Common myeloid progenitor, CD34-positive (primary cell): ENCODE results near the gene ADGRE1. TPM values are rescaled to one million over a fixed set of nuclear protein-coding genes. Genes with fewer than 3 reads are reported as not detected.

ENCODE experiments used
- CTCF ChIA-PET: fragments of 350-600 bp; sonication (Branson Sonifier 250); formaldehyde crosslinking; loops from one replicate; lab custom pipeline; 2021; ENCODE audit warnings: antibody characterized with exemption; lab: Charles Lee
- POLR2A ChIA-PET: fragments of 350-600 bp; sonication (Branson Sonifier 250); formaldehyde crosslinking; loops from one replicate; lab custom pipeline; 2021; ENCODE audit warnings: antibody characterized with exemption; lab: Charles Lee
- DNase-seq, 3 donors: peaks; one replicate each; pipeline versions ENCODE4 v3.0.0 to v3.0.0-alpha.2; 2013
- H3K27ac ChIP-seq, 2 experiments: 1 replicate in 1 of 2; 2 replicates in 1 of 2; pipeline ENCODE4 v1.7.0; 2013; ENCODE audit warnings: inconsistent platforms in 2 of 2, low read length in 2 of 2, mild to moderate bottlenecking in 2 of 2, low read depth in 1 of 2, moderate library complexity in 1 of 2; ENCODE audit not compliant: severe bottlenecking in 2 of 2, insufficient read depth in 1 of 2, poor library complexity in 1 of 2
- H3K27me3 ChIP-seq, 5 experiments: replicated peaks in 2 of 5; 1 replicate in 3 of 5; 2 replicates in 2 of 5; pipeline versions ENCODE4 v1.6.1 to v1.7.0; 2013; ENCODE audit warnings: low read length in 4 of 5, mild to moderate bottlenecking in 2 of 5, moderate library complexity in 2 of 5, inconsistent platforms in 1 of 5; ENCODE audit not compliant: insufficient read depth in 5 of 5, control insufficient read depth in 4 of 5
- H3K36me3 ChIP-seq, 4 experiments: 1 replicate in 2 of 4; 2 replicates in 2 of 4; pipeline versions ENCODE4 v1.6.1 to v1.7.0; 2013; ENCODE audit warnings: low read length in 3 of 4, control low read depth in 1 of 4, mild to moderate bottlenecking in 1 of 4; ENCODE audit not compliant: control insufficient read depth in 4 of 4, insufficient read depth in 4 of 4
- H3K4me1 ChIP-seq, 4 experiments: 1 replicate in 3 of 4; 2 replicates in 1 of 4; pipeline versions ENCODE4 v1.6.1 to v1.7.1; 2013; ENCODE audit warnings: low read length in 3 of 4, mild to moderate bottlenecking in 3 of 4, control low read depth in 1 of 4, inconsistent platforms in 1 of 4, moderate library complexity in 1 of 4; ENCODE audit not compliant: control insufficient read depth in 4 of 4, insufficient read depth in 4 of 4; ENCODE audit errors: control extremely low read depth in 1 of 4
- H3K4me3 ChIP-seq, 7 experiments: 1 replicate in 4 of 7; 2 replicates in 3 of 7; pipeline versions ENCODE4 v1.5.1 to v1.7.0; 2013; ENCODE audit warnings: mild to moderate bottlenecking in 7 of 7, low read length in 6 of 7, moderate library complexity in 6 of 7, inconsistent platforms in 2 of 7, low read depth in 2 of 7, control low read depth in 1 of 7; ENCODE audit not compliant: insufficient read depth in 4 of 7, control insufficient read depth in 1 of 7; ENCODE audit errors: extremely low read depth in 1 of 7
- H3K9me3 ChIP-seq, 5 experiments: 1 replicate in 4 of 5; 2 replicates in 1 of 5; pipeline versions ENCODE4 v1.6.1 to v1.7.1; 2013; ENCODE audit warnings: low read length in 4 of 5, mild to moderate bottlenecking in 2 of 5, inconsistent platforms in 1 of 5, low read depth in 1 of 5, moderate library complexity in 1 of 5; ENCODE audit not compliant: control insufficient read depth in 4 of 5, insufficient read depth in 2 of 5; ENCODE audit errors: control extremely low read depth in 1 of 5
- WGBS: methylation state at CpG from one replicate; pipeline ENCODE4 v1.1.5; 2013; ENCODE audit not compliant: insufficient coverage; 5-methylcytosine and 5-hydroxymethylcytosine counted together
- polyA plus RNA-seq: library from polyadenylated mRNA; unstranded; fragments of 120-200 nt; gene quantifications from one replicate; pipeline ENCODE4 v1.2.1, GENCODE V29; 2013

ADGRE1 gene, protein sequence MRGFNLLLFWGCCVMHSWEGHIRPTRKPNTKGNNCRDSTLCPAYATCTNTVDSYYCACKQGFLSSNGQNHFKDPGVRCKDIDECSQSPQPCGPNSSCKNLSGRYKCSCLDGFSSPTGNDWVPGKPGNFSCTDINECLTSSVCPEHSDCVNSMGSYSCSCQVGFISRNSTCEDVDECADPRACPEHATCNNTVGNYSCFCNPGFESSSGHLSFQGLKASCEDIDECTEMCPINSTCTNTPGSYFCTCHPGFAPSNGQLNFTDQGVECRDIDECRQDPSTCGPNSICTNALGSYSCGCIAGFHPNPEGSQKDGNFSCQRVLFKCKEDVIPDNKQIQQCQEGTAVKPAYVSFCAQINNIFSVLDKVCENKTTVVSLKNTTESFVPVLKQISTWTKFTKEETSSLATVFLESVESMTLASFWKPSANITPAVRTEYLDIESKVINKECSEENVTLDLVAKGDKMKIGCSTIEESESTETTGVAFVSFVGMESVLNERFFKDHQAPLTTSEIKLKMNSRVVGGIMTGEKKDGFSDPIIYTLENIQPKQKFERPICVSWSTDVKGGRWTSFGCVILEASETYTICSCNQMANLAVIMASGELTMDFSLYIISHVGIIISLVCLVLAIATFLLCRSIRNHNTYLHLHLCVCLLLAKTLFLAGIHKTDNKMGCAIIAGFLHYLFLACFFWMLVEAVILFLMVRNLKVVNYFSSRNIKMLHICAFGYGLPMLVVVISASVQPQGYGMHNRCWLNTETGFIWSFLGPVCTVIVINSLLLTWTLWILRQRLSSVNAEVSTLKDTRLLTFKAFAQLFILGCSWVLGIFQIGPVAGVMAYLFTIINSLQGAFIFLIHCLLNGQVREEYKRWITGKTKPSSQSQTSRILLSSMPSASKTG
- 30.2 TPM for polyA plus RNA-seq

DNA sequence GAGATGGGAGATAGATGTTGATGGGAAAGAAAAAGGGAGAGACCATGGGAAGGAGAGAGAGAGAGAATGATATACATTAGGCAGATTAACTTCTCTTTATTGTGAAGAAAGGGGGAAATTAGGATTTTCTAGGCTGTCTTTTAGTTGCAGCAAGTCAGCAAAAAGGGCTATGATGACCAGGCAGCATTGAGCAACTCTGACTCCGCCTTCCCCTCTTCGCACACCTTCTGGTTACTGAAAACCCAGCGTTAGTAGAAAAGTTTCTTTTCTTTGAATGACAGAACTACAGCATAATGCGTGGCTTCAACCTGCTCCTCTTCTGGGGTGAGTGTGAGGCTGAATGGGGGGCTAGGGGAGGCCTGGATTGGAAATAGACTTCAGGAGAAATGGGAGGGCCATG is at the start of gene ADGRE1:
Gene ADGRE1, plus strand, starts transcription at position 264 of the 400 bp plus-strand sequence. Its CDS starts 30 bp downstream, at position 294.
- 6% methylated on average over 3 of the region's 4 CpGs for WGBS
- Histone ChIP-seq H3K27me3 (no peaks in the 10 kb centered on the region), H3K9me3 (peaks cover 0 to 2% (median 0%) of the 10 kb centered on the region in 5 experiments), H3K36me3 (no peaks in the 10 kb centered on the region), H3K4me1 (peaks cover 15 to 47% (median 41%) of the 10 kb centered on the region in 4 experiments), H3K27ac (peak within 1 kb of the TSS in 1 of 2 experiments; percentile 37), H3K4me3 (peak within 1 kb of the TSS in 4 of 7 experiments; percentile 23 to 54 (median 30))
- POLR2A ChIA-PET, result no interaction called here
- CTCF ChIA-PET, result interaction anchor here (1.8 kb wide), 1 partner anchor 11 kb away, joined by 5 read pairs; no protein-coding TSS in a partner anchor
- peak; percentile 38 to 88 (median 85) for DNase-seq

GRCh38 chr19:6838062-6838655 is 49.2 kb upstream of the ADGRE1 start:
- H3K27me3 ChIP-seq, result no peaks in the 10 kb centered on the region
- peaks cover 15 to 56% (median 40%) of the 10 kb centered on the region in 4 experiments for H3K36me3 ChIP-seq
- no peak overlapping the region for H3K4me3 ChIP-seq
- H3K4me1 ChIP-seq, result peaks cover 0 to 16% (median 13%) of the 10 kb centered on the region in 4 experiments
- ChIA-PET POLR2A (interaction anchor here (0.6 kb wide), 1 partner anchor 26 kb away, joined by 3 read pairs; no protein-coding TSS in a partner anchor), CTCF (interaction anchor here (1.3 to 2.0 kb wide), 3 partner anchors 11 to 99 kb away, joined by 3 to 4 read pairs (median 4); partner anchors contain the start of gene TRIP10)
- H3K27ac ChIP-seq, result peak overlapping the region in 1 of 2 experiments; percentile 29
- WGBS, result 98% methylated on average over 3 of the region's 3 CpGs
- no peaks in the 10 kb centered on the region for H3K9me3 ChIP-seq
- DNase-seq, result no peak

DNA sequence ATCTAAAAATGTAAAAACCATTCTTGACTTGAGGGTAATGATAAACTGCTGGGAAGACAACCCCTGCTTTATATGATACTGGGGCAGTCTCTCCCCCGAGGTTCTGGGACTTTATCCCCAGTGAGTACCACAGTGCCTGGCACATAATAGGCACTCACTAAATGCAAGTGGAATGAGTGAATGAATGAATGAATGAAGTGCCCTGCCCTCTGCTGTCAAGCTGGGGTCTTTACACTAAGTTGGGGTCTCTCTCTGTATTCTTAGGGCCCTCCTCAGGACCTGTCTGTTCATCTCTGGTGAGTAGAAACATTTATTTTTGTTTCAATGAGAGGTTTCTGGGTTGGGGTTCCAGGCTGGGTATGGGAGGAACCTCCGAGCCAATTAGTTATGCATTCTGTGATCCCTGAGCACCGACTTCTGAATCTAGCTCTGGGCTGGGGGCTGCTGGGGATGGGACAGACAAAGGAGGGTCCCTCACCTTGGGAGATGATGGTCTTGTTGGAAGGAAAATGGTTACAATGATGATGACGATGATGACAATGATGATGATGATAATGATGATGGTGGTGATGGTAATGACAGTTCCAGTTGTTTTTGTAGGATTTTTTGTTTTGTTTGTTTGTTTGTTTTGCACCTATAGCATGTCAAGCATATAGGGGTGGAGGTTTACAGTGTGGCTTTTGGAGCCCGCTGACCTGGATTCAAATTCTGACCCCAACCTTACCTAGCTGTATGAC is 44.3 kb upstream of the ADGRE1 start:
- no peaks in the 10 kb centered on the region for H3K4me1 ChIP-seq
- 100% methylated on average over 4 of the region's 5 CpGs for WGBS
- ChIA-PET CTCF (interaction anchor here (0.7 kb wide), 2 partner anchors 85 to 105 kb away, joined by 3 read pairs; partner anchors contain the start of gene GPR108), POLR2A (no interaction called here)
- H3K27ac ChIP-seq, result peak overlapping the region in 1 of 2 experiments; percentile 3
- no peaks in the 10 kb centered on the region for H3K27me3 ChIP-seq
- no peaks in the 10 kb centered on the region for H3K9me3 ChIP-seq
- H3K4me3 ChIP-seq, result no peak overlapping the region
- H3K36me3 ChIP-seq, result peaks cover 10 to 44% (median 23%) of the 10 kb centered on the region in 4 experiments
- no peak for DNase-seq

DNA sequence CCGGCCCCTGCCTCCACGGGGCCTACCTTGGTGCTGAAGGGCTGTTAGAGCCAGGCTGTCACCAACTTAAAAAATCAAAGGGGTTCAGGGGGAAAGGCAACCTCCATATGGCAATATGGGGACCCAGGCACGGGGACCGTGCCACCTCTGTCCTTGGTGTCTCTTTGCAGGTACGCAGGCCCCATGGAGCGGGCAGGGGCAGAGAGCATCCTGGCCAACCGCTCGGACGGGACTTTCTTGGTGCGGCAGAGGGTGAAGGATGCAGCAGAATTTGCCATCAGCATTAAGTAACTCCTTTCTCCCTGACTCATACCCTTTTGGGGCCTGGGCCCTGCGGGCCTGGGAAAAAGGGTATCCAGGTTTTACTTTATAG is 39.6 kb upstream of the ADGRE1 start:
- ChIA-PET POLR2A (no interaction called here), CTCF (no interaction called here)
- Histone ChIP-seq H3K4me3 (no peak overlapping the region), H3K9me3 (no peaks in the 10 kb centered on the region), H3K36me3 (peaks cover 10 to 54% (median 40%) of the 10 kb centered on the region in 4 experiments), H3K27me3 (no peaks in the 10 kb centered on the region), H3K27ac (no peak overlapping the region), H3K4me1 (no peaks in the 10 kb centered on the region)
- DNase-seq, result no peak
- WGBS, result 94% methylated on average over 10 of the region's 11 CpGs

GRCh38 chr19:6848986-6849385 is 38.4 kb upstream of the ADGRE1 start:
- Histone ChIP-seq H3K36me3 (peaks cover 12 to 63% (median 41%) of the 10 kb centered on the region in 4 experiments), H3K27ac (no peak overlapping the region), H3K9me3 (no peaks in the 10 kb centered on the region), H3K4me1 (no peaks in the 10 kb centered on the region), H3K4me3 (no peak overlapping the region), H3K27me3 (no peaks in the 10 kb centered on the region)
- WGBS, result no CpG with 5 or more reads among the region's 3 CpGs
- POLR2A ChIA-PET, result no interaction called here
- CTCF ChIA-PET, result interaction anchor here (1.0 to 1.2 kb wide), 2 partner anchors 10 to 18 kb away, joined by 3 read pairs; no protein-coding TSS in a partner anchor
- no peak for DNase-seq

DNA sequence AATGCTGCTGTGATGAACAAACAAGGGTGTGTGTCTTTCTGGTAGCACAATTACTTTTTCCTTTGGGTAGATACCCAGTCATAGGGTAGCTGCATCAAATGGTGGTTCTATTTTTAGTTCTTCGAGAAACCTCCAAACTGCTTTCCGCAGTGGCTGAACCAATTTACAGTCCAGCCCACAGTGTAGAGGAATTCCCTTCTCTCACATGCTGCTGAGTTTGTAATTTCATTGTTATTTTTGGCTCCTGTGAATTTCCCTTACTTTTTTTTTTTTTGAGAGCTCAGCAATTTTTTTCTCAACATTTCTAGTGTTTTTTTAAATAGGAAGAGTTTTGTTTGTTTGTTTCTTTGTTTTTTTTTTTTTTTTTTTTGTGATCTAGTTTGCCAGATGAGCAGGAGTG is 37.5 kb upstream of the ADGRE1 start:
- Histone ChIP-seq H3K4me3 (no peak overlapping the region), H3K9me3 (no peaks in the 10 kb centered on the region), H3K27me3 (no peaks in the 10 kb centered on the region), H3K4me1 (no peaks in the 10 kb centered on the region), H3K36me3 (peaks cover 9 to 66% (median 42%) of the 10 kb centered on the region in 4 experiments), H3K27ac (no peak overlapping the region)
- 100% methylated on average over 2 of the region's 2 CpGs for WGBS
- CTCF ChIA-PET, result interaction anchor here (1.0 to 1.2 kb wide), 2 partner anchors 10 to 19 kb away, joined by 3 read pairs; no protein-coding TSS in a partner anchor
- POLR2A ChIA-PET, result interaction anchor here (0.6 kb wide), 1 partner anchor 21 kb away, joined by 5 read pairs; no protein-coding TSS in a partner anchor
- no peak for DNase-seq
